ENCODE data around the gene GADD45A.

GADD45A gene

DNA sequence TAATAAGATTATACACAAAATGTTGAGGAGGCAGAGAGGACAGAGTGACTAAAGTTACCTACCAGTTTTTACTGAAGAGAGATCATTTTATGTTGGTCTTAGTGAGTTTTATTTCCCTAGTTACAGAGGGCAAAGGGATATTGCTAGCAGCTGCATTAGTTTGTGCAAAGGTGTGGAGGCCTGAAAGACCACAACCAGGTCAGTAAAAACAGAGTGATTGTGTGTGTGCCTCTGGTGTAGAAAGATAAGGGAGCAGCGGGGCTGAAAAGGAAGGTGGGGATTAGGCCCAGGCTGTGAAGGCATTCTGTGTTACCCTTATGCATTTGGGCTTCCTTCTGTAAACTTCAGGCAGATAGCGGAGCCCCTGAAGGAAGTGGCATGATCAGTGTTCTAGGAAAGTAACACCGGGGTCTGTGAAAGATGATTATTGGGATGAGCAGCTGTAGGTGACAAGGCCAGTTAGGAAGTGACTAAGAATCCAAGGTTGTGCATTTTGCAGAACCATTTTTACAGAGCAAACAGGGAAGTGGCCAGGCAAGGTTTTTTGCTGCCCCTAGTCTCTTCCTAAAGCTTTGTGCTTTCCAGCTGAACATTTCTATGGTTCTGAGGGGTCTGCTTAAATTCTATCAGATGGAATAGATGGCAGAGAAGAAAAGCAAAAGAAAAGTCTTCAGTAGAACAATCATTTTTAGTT lies 3.7 kb downstream of the GADD45A start:
- DNase-seq (ENCODE audit: low read depth in 2 of 2), result no peak

DNA sequence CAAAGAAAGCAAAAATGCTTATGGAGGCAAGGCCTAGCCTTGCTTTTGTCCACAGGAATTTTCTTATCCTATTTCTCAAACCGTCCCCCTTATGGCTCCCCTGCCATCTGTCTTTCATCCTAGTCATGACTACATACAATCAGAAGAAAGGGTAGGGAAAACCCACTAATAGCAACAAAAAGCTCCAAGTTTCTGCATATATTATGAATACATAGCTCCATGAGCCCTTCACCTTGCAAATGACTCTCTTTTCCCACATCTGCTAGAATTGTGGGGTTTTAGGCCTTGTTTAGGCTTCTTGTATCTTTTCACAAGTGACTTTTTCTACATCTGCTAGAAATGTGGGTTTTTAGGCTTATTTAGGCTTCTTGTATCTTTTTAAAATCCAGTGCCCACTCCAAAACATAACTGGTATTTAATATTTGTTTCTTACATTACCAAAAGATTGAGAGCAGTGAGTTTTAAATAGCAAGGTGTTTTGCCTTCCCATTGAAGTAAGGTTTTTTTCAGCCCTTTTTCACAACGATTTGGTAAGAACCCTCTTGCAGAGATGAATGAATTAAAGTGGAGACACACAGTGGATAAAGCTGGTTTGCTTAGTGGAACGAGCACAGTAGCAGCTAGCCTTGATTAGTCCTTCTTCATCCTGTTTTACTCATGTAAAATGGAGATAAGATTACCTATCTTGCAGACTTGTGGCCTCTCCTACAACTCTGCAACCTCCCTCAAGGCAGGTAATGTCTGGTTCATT lies 4.4 kb downstream of the GADD45A start:
- no peak for DNase-seq (ENCODE audit: low read depth in 2 of 2)

DNA sequence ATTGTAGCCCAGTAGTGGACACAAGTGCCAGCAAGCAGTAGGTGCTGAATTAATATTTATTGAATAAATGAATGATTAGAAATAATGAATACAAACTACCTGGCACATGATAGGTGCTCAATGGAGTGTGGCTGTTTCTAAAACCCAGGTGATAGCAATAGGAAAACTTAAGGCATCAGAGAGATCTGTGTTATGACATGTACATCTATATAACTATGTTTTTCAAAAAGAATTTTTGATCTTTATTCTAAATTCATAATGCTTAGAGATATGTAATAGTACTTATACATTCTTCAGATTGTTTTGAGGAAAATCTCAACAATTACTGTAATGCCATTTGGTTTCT lies 5.0 kb downstream of the GADD45A start:
- no peak for DNase-seq (ENCODE audit: low read depth in 2 of 2)

DNA sequence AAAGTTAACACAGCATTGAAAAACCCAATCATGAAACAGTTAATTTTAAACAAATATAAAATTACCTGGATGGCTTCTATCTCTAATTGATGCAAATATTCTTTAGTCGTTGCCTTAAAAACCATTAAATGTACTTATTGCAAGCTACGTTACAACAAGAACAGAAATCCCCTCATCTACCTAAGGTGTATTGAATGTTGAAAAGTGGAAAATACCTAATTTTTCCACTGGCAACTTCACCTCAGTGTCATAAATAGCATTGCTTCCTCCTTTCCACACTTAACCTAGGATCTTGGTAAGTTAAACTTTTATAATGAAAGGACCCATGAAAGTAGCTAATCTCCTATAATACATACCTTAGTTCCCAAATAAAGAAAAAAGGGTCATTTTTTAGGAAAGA lies 5.4 kb downstream of the GADD45A start:
- no peak for DNase-seq (ENCODE audit: low read depth in 2 of 2)

DNA sequence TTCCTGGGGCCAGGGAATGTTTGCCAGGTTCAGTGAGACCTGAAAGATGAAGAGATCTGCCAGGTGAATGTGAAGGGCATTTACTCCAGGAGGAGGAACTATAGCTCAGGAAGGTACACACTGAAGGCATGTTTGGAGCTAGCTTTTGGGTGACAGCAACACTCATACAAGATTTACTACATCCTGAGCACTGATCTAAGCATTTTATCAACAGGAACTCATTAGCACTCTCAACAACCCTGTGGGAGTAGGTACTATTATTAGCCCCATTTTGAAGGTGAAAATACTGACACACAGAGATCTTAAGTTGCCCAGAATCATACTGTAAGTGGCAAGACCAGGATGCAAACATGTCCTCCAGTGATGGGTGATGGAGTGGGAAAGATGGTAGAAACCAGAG lies 6.7 kb downstream of the GADD45A start:
- DNase-seq (ENCODE audit: low read depth in 2 of 2), result no peak

DNA sequence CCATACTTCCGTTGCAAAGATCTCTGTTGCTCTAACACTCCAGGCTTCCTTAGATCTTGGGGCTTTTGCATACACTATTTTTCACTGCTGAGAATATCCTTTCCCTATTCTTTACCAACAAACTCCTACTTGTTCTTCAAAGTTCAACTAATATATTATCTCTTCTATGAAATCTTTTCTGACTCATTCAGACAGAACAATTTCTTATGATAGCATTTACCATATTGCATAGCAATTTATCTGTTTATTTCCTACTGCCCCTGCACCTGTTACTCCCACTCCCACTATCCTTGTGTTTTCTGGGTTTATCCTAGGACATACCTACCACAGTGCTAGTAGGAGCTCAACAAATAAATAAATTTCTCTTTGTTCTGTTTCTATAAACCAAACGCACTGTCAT lies 11.0 kb downstream of the GADD45A start:
- no peak for DNase-seq (ENCODE audit: low read depth in 2 of 2)

DNA sequence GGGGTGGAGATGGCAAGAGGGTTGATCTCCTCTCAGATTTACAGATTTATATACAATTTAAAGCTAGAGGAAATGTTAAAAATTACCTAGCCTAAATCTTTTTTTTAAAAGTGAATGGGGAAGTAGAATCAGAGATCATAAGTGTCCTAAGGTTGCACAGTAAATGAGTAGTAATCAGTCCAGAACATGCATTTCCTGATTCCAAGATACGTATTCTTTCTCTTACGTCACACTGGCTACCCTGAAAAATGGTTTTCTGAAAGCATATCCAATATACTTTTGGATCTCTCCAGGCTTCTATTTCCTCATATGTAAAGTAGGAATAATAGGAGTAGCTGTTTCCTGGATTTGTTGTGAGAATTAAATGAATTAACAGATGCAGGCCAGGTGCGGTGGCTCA lies 11.7 kb downstream of the GADD45A start:
- DNase-seq (ENCODE audit: low read depth in 2 of 2), result no peak

DNA sequence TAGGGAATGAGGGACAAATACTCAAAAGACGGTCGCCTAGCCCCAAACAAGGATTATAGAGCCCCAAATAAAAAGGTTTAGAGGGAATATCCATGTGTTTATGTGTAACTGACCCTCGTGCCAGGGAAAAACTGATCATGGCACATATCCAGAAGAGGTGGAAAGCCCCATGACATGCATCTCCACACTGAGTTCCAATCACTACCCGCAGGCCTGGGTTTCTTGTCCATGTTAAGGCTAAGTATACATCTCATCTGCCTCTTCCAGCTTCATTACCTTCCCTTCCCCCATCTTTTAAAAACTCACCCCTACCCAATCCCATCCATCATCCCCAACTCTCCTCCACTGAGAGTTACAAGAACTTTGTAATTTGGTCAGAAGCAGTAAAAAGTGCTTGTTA lies 15.2 kb downstream of the GADD45A start:
- no peak for DNase-seq (ENCODE audit: low read depth in 2 of 2)

DNA sequence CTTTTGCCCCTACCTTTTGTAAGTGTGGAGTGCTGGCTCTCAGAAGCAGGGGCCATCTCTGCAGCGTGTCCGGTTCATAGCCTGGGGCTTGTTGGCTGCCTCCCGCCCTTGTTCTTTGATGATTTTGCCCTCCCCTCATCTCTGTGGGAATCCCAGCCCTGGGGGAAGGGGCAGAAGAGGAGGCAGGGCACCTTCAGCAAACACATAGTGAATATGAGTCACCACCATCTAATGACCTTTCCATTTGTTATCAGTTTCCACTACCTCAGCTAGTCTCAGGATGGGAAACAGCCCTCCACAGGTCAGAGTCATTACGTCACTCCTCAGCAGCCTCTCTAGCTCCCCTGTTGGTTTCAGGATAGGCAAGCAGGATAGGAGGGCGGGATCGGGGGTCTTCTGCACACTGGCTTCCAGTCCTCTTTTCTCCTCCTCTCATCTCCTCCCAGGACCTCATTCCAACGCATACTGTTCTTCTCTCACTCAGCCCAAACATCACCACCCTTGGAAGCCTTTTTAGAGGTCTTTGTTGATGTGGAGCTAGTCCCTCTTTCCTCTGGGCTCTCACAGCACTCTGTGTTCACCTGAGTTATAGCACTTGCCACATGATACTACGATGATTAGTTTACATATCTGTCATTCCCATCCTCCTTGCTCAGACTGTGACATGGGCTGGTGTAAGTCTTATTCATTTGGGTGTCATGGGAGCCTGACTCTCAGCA lies 15.8 kb downstream of the GADD45A start:
- DNase-seq (ENCODE audit: low read depth in 2 of 2), result no peak

DNA sequence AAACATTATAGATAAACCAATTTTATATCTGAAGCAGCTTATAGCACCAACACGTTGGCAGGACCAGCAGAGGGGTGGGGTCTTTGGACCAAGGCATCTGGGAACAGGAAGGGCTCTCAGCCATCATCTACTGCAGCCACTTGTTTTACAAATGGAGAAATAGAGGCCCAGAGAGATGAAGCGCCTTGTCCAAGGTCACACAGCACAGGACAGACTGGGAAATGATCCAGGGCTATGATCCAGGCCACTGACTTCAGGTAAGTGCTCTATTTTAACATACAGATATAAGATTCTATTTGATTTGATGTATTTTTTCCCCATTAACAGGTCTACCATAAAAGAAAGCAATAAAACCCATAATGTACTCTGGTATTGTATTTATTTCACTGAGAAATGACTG lies 16.9 kb downstream of the GADD45A start:
- DNase-seq (ENCODE audit: low read depth in 2 of 2), result no peak

DNA sequence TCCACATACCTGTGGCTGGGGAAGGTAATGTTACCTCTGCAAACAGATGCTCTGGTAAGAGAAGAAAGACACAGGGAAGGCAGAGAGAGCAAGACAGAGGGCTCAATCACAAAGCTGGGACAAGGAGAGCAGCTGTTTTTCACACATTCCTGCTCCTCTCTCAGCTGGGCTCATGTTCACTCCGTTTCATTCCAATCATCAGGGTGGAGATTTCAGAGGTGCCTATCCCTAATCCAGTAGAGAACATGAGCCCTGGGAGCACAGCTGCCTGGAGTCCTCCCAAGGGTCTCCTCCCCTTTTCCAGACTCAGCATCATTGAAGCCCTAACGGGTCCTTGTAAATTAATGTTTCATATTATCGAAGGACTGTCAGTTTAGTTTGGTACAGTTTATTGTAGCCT lies 19.4 kb downstream of the GADD45A start:
- no peak for DNase-seq (ENCODE audit: low read depth in 2 of 2)

DNA sequence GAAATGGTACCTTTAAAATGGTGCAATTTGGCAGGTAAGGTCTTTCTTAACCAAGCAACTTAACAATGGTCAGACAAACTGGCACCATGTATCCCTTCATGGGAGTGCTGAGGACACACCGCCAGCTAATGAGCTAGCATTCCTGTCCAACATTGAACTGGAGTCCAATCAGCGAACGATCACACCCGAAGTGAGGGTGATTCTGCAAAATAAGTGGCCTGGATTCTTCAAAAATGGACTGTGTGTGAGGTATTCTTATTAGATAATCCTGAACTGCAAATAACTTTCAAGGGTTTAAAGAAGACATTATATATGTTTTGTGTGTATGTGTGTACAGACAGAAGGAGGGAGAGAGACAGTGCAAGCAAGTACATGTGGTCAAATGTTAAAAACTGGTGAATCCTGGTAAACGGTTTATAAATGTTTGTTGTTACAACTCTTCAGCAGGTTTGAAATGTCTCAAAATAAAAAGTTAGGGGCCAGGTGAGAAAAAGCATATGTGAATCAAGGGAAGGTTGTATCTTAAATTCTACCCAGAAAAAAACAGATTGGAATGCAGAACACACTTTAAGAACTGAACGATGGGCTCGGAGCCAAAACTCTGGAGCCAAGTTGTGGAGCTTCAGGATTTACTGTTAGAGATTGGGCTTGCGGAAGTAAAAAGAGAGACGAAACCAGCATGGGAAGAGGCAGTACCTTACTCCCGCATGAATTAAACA lies 20.9 kb downstream of the GADD45A start:
- DNase-seq (ENCODE audit: low read depth in 2 of 2), result no peak

DNA sequence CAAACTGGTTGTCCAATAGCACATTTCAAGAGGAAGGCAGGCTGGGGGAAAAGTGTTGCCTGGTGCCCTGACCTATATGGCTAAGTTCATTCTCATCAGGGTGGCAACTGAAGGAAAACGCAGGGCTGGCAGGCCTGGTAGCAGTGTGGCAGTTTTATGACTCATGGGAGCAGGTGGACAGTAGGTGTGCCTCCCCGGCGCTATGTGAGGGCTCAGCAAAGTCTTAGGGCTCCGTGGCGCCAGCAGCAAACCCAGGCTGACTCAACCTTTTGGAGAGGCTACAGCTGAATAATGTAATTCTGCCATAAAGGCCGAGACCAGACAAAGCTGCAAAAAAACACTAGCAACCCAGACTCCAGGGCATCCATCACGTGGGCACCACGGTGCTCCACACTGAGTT lies 23.6 kb downstream of the GADD45A start:
- no peak for DNase-seq (ENCODE audit: low read depth in 2 of 2)

DNA sequence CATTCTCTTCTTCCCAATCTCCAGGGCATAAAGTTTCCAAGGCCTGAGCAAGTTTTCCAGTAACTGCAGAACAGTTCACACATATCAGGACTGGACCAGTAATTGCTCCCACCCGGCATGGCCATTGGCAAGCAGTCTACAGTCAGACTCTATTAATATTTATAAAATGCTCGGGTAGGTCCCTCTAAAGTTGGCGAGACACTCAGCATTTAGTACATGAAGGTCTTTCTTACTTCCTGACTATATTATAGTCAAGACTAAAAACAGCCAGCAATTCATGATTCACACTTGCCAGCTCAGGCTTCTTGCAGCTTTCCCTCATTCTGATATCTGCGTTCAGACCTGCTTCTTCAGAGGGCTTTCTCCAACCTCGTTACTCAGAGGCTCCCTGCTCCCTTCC lies 25.4 kb downstream of the GADD45A start:
- DNase-seq (ENCODE audit: low read depth in 2 of 2), result no peak

DNA sequence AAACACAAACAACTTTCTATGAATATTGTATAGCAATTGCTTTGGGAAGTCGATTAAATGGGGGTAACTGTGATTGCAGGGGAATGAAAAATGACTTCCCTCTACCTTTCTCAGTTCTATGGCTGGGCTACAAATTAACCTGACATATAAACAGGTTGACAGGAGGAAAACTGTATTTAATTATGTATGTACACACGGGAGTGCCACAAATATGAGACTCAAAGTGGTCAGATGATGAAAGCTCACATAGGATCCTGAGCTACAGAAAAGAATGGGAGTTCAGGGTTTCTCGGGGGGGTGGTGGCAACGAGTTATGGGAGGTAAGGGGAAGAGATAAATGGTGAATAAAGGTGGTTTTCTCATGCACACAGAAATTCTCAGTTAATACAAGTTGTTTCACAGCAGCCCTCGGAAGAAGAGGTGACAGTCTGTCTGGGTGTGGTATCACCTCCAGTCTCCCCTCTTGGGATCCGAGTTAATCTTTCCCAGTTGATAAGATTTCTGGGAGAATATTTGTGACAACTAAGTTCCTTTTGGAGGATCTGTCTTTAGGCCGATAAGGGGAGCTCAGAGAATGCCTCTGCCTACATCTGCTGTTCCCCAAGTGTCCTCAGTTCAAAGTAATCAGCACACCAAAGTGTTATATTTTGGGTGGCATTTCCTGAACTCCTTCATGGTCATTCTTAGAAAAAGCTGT lies 26.3 kb downstream of the GADD45A start:
- no peak for DNase-seq (ENCODE audit: low read depth in 2 of 2)

DNA sequence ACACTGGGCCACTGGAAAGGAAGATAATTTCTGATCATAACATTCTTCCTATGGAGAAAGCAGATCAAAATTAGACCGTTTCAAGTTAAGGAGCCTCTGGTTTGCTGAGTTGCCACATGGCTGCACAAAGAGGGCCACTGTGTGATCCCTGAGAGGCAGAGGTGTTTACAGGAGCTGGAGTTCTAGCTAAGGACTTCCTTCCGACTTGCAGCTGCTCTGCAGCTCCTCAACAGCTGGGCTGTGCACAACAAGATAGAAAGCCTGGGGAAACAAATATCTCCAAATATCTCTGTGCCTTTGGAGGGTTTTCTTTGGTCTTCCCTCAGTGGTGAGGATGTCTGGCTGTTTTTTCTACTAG lies 26.8 kb downstream of the GADD45A start:
- no peak for DNase-seq (ENCODE audit: low read depth in 2 of 2)

DNA sequence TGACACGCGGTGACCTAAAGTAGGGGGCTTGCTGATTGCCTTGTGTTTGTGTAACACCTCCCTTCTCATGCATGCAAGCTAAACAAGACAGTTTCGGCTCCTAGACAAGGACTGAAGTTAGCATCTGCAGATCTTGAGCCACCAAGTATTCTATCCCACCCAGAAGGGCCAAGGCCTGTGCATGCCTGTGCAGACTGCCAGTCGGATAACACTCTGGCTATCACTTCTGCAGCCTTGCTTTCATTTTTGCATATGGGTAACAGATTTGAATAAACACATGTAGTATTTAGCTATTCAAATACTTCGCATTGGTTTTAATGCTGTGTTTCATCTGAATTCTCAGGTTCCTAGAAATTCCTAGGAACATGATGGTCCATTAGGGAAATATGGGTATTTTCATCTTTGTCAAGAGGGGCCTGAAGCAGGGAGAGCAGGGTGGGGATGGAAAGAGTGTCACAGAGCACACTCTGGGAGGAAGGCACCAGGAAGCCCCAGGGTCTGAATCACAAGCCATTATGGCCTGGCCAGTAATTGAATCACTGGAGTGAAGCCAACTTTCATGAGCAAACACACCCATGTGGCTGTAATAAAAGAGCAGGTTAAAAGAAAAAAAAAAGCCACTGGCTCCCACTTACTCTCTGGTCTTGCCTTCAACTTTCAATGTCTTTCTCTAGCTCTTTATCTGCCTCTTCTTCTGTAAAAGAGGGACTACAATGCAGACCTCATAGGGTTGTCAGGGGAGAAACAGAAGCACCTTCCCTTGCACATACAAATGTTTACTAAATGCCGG lies 28.3 kb downstream of the GADD45A start:
- no peak for DNase-seq (ENCODE audit: low read depth in 2 of 2)

DNA sequence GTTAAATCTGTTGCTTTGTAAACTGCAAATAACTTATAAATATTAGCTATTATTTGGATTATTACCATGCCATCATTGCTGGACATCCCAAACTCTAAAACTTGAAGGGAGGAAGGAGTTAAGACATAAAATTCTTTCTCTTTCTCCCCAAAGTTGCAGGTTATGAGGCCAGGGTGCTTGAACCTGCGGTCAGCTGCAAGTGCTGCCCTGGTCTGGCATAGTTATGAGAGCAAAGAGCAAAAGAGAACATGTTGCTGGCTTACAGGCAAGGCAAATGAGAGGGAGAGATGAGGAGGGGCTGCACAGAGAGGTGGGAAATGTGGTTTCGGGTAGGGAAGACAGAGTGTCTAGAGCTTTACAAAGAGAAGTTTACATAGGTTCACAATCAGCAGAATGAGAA lies 30.8 kb downstream of the GADD45A start:
- no peak for DNase-seq (ENCODE audit: low read depth in 2 of 2)

DNA sequence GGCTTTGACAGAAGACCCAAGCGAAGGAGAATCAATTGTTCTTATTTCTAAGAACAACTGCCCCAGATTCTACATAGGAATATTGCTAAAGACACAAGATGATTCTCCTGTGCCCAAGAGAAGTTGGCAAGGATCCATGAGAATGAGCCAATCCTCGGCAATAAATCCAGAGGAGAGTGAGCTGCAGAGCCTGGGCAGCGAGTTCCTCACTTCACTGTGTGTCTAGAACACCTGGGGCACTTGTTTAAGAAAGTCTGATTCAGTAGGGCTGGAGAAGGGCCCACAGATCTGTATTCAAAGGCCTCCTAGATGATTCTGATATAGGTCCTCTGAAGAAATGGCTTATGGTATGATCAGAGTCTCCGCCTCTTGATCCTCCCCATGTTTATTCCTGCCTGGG lies 31.8 kb downstream of the GADD45A start:
- no peak for DNase-seq (ENCODE audit: low read depth in 2 of 2)

DNA sequence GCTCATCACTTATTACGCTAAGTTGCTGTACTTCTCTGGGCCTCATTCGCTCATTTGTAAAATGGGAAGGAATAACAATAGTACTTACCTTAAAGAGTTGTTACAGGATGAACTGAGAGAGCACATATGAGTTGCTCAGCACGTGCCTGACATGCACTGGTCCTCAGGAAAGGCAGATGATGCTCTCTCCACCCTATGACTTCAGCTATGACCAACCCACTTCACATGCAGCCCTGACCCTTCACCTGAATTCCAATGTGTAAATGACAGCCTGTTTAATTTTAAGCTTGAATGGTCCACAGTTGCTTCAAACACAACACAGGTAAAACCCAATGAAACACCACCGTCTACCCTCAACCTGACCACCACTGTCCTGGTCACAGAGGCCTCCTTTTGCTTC lies 32.9 kb downstream of the GADD45A start:
- no peak for DNase-seq (ENCODE audit: low read depth in 2 of 2)

Measured in stimulated activated CD4-positive, alpha-beta T cell treated with anti-CD3 and anti-CD28 coated beads, Interleukin-1b, Interleukin-23, amount 100 ng/mL, for 1 hour (primary cell).